IMR-90 (cell line): ENCODE measurements around the gene DZIP3. TPM values are rescaled to one million over a fixed set of nuclear protein-coding genes. Genes with fewer than 3 reads are reported as not detected.

Source experiments
- ATAC-seq: fragments of 200-7000 bp; cut with Tn5 transposase; 2 replicates; pipeline ENCODE4 v1.9.1; 2020; ENCODE audit warnings: low read depth, mild to moderate bottlenecking, moderate library complexity
- BruUV-seq: library from RNA; stranded (reverse); fragments of 400-500 nt; replicated peaks from 2 replicates; lab custom pipeline; 2021; lab: Mats Ljungman, UMichigan
- CTCF ChIA-PET: fragments of 300-600 bp; formaldehyde crosslinking; extraction: SDS; loops from one replicate; lab custom pipeline; 2021; ENCODE audit warnings: antibody characterized with exemption; lab: Yijun Ruan, JAX
- POLR2A ChIA-PET: fragments of 300-600 bp; sonication (Branson Sonifier 250); formaldehyde crosslinking; loops from one replicate; lab custom pipeline; 2022; ENCODE audit warnings: antibody characterized with exemption; ENCODE audit not compliant: unreplicated experiment; lab: Charles Lee
- DNase-seq: peaks from one replicate; pipeline ENCODE4 v3.0.0; 2013
- H2AFZ ChIP-seq: replicated peaks from 2 replicates; pipeline ENCODE3; 2013; ENCODE audit warnings: low read length, mild to moderate bottlenecking; ENCODE audit not compliant: poor library complexity
- H2AK5ac ChIP-seq: 2 replicates; pipeline ENCODE4 v1.6.1; 2013; ENCODE audit warnings: low read depth, low read length, inconsistent platforms
- H2AK9ac ChIP-seq: replicated peaks from 2 replicates; pipeline ENCODE3; 2013; ENCODE audit warnings: mild to moderate bottlenecking, low read depth, low read length, moderate library complexity; ENCODE audit not compliant: poor library complexity
- H2BK120ac ChIP-seq: 2 replicates; pipeline ENCODE4 v1.6.1; 2013; ENCODE audit warnings: low read depth, low read length, inconsistent platforms
- H2BK15ac ChIP-seq: 3 replicates; pipeline ENCODE4 v1.6.1; 2013; ENCODE audit warnings: low read depth, low read length, inconsistent platforms
- H2BK20ac ChIP-seq: 2 replicates; pipeline ENCODE4 v1.6.1; 2013; ENCODE audit warnings: low read depth, mild to moderate bottlenecking, inconsistent platforms, low read length, moderate library complexity
- H2BK5ac ChIP-seq: 2 replicates; pipeline ENCODE4 v1.6.1; 2013; ENCODE audit warnings: mild to moderate bottlenecking, low read depth, low read length, inconsistent platforms; ENCODE audit not compliant: poor library complexity, severe bottlenecking
- H3K14ac ChIP-seq: replicated peaks from 2 replicates; pipeline ENCODE4 v1.6.1; 2013; ENCODE audit warnings: low read depth, low read length, inconsistent platforms
- H3K18ac ChIP-seq: 2 replicates; pipeline ENCODE4 v1.6.1; 2013; ENCODE audit warnings: low read depth, low read length, control low read depth
- H3K23ac ChIP-seq: 2 replicates; pipeline ENCODE4 v1.6.1; 2013; ENCODE audit warnings: low read depth, low read length, inconsistent platforms
- H3K27ac ChIP-seq: 2 replicates; pipeline ENCODE4 v1.5.1; 2013; ENCODE audit warnings: mild to moderate bottlenecking, control low read depth, low read length; ENCODE audit not compliant: insufficient read depth
- H3K27me3 ChIP-seq: 2 replicates; pipeline ENCODE4 v1.6.1; 2013; ENCODE audit warnings: low read length; ENCODE audit not compliant: control insufficient read depth, insufficient read depth
- H3K36me3 ChIP-seq: 2 replicates; pipeline ENCODE4 v1.6.1; 2013; ENCODE audit warnings: low read length, mixed read lengths; ENCODE audit not compliant: control insufficient read depth, insufficient read depth
- H3K4ac ChIP-seq: 2 replicates; pipeline ENCODE4 v1.6.1; 2013; ENCODE audit warnings: low read depth, low read length, inconsistent platforms
- H3K4me1 ChIP-seq: 2 replicates; pipeline ENCODE4 v1.6.1; 2013; ENCODE audit warnings: low read length, mixed read lengths; ENCODE audit not compliant: control insufficient read depth, insufficient read depth
- H3K4me2 ChIP-seq: 2 replicates; pipeline ENCODE4 v1.6.1; 2013; ENCODE audit warnings: low read depth, mild to moderate bottlenecking, control low read depth, low read length, moderate library complexity
- H3K4me3 ChIP-seq: 2 replicates; pipeline ENCODE4 v1.5.1; 2013; ENCODE audit warnings: low read depth, mild to moderate bottlenecking, control low read depth, low read length, moderate library complexity; ENCODE audit not compliant: insufficient read depth
- H3K56ac ChIP-seq: 2 replicates; pipeline ENCODE4 v1.6.1; 2013; ENCODE audit warnings: low read length, inconsistent platforms; ENCODE audit not compliant: insufficient read depth; ENCODE audit errors: extremely low read depth
- H3K79me1 ChIP-seq, 2 experiments: 2 replicates each; pipeline ENCODE4 v1.6.1; 2013; ENCODE audit warnings: low read length in 2 of 2, inconsistent platforms in 1 of 2, low read depth in 1 of 2
- H3K9ac ChIP-seq: 2 replicates; pipeline ENCODE4 v1.6.1; 2013; ENCODE audit warnings: low read depth, low read length, control low read depth
- H3K9me1 ChIP-seq: 2 replicates; pipeline ENCODE4 v1.6.1; 2013; ENCODE audit warnings: low read length, inconsistent platforms; ENCODE audit not compliant: insufficient read depth
- H3K9me3 ChIP-seq: 2 replicates; pipeline ENCODE4 v1.6.1; 2013; ENCODE audit warnings: low read length; ENCODE audit not compliant: control insufficient read depth, insufficient read depth
- H4K20me1 ChIP-seq: 2 replicates; pipeline ENCODE4 v1.6.1; 2013; ENCODE audit warnings: low read length, inconsistent platforms; ENCODE audit not compliant: insufficient read depth
- H4K5ac ChIP-seq: 2 replicates; pipeline ENCODE4 v1.6.1; 2013; ENCODE audit warnings: mild to moderate bottlenecking, low read depth, low read length, control low read depth
- H4K8ac ChIP-seq, 2 experiments: 2 replicates each; pipeline ENCODE4 v1.6.1; 2013; ENCODE audit warnings: low read depth in 2 of 2, low read length in 2 of 2, control low read depth in 1 of 2, inconsistent platforms in 1 of 2
- H4K91ac ChIP-seq: 2 replicates; pipeline ENCODE4 v1.6.1; 2013; ENCODE audit warnings: low read depth, low read length, inconsistent platforms; ENCODE audit not compliant: insufficient read depth
- BHLHE40 ChIP-seq: fragments of 150-350 bp; IDR thresholded peaks from 2 replicates; pipeline ENCODE4 v1.6.1; 2016; ENCODE audit warnings: mild to moderate bottlenecking, low read depth, low read length
- MAFK ChIP-seq: IDR thresholded peaks from 2 replicates; pipeline ENCODE4 v1.6.1; 2012; ENCODE audit warnings: low read depth, low read length, improper control_type of control experiment
- MAZ ChIP-seq: IDR thresholded peaks from 2 replicates; pipeline ENCODE4 v1.6.1; 2012; ENCODE audit warnings: low read depth, mild to moderate bottlenecking, low read length, improper control_type of control experiment, moderate library complexity, borderline replicate concordance
- NFE2L2 ChIP-seq: fragments of 150-350 bp; IDR thresholded peaks from 2 replicates; pipeline ENCODE4 v1.6.1; 2016; ENCODE audit warnings: low read depth, mild to moderate bottlenecking, low read length
- WGBS, 2 experiments: methylation state at CpG; one replicate each; pipeline versions ENCODE4 v1.1.5 to v1.1.7; 2013; ENCODE audit warnings: missing lambda C conversion rate in 2 of 2; ENCODE audit not compliant: insufficient read length in 1 of 2; ENCODE audit errors: extremely low coverage in 2 of 2; 5-methylcytosine and 5-hydroxymethylcytosine counted together
- dilution Hi-C: fragments of 300-500 bp; cut with HindIII; formaldehyde crosslinking; loops from one replicate; pipeline ENCODE4 v1.14.3; 2018; ENCODE audit warnings: low sequenced_read_pairs; ENCODE audit not compliant: unreplicated experiment
- in situ Hi-C: fragments of 300-500 bp; cut with MboI; formaldehyde crosslinking; loops from 3 replicates; pipeline ENCODE4 v1.14.3; 2019; ENCODE audit warnings: low sequenced_read_pairs, inconsistent platforms, mixed read lengths
- intact Hi-C: fragments of 100-400 bp; cut with micrococcal nuclease; formaldehyde crosslinking; loops from 2 replicates; pipeline ENCODE4 v1.10.0; 2022
- polyA plus RNA-seq, 3 experiments: library from polyadenylated mRNA; depleted of rRNA; stranded (reverse); fragments of >200 nt; gene quantifications; 2 replicates each; pipeline ENCODE4 v1.2.3, GENCODE V29; 2012; ENCODE audit warnings: low replicate concordance in 1 of 3
- total RNA-seq: library from RNA; depleted of rRNA; stranded (reverse); fragments of >200 nt; gene quantifications from 2 replicates; pipeline ENCODE4 v1.2.3, GENCODE V29; 2012

Gene DZIP3
- total and polyA plus RNA-seq, 2 of the 4 experiments (the other 2 are of a cell fraction), result 7.0 to 9.9 TPM

DNA sequence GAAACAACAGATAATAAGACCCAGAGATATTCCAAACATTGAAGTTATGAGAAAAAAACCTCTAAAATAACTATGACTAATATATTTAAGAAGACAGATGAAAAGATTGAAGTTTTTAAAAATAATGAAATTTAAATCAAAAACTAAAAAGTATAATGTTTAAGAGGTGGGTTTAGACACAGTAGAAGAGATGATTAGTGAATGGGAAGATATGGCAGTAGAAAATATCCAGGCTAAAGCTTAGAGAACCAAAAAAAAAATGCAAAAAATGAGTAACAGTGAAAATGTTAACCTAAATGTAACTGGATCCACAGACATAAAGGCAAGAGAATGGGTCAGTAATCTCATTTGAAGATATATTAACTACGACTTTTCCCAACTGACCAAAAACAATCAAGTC, 115.5 kb downstream of the DZIP3 start:
- peaks cover 2% of the 10 kb centered on the region; the same call in 1 of the 2 replicates for H3K9me3 ChIP-seq
- ATAC-seq, result no peak
- H3K56ac ChIP-seq, result no peak overlapping the region
- H2BK20ac ChIP-seq, result no peak overlapping the region
- no peaks in the 10 kb centered on the region for H3K27me3 ChIP-seq
- no peak for DNase-seq
- H3K36me3 ChIP-seq, result no peaks in the 10 kb centered on the region
- H4K8ac ChIP-seq, result no peak overlapping the region
- no peak overlapping the region for H3K4ac ChIP-seq
- no peak overlapping the region for H4K91ac ChIP-seq
- intact Hi-C loops (no loop called here), in situ Hi-C loops (no loop called here), dilution Hi-C loops (no loop called here)
- no peak overlapping the region for H3K4me3 ChIP-seq
- H2BK120ac ChIP-seq, result no peak overlapping the region
- no peaks in the 10 kb centered on the region for H3K9me1 ChIP-seq
- no peak overlapping the region for H3K14ac ChIP-seq
- H2BK15ac ChIP-seq, result no peak overlapping the region
- H3K4me2 ChIP-seq, result no peak overlapping the region
- ChIA-PET POLR2A (no interaction called here), CTCF (no interaction called here)
- H4K20me1 ChIP-seq, result no peaks in the 10 kb centered on the region
- no peak overlapping the region for H3K23ac ChIP-seq
- H3K9ac ChIP-seq, result no peak overlapping the region
- H3K27ac ChIP-seq, result no peak overlapping the region
- no peaks in the 10 kb centered on the region for H3K79me1 ChIP-seq
- H2AK5ac ChIP-seq, result no peak overlapping the region
- TF ChIP-seq BHLHE40, result no peak
- no peak for TF ChIP-seq NFE2L2
- TF ChIP-seq MAZ, result no peak
- no peak for TF ChIP-seq MAFK
- H3K4me1 ChIP-seq, result no peaks in the 10 kb centered on the region
- H2BK5ac ChIP-seq, result no peak overlapping the region
- H2AK9ac ChIP-seq, result no peak overlapping the region
- H3K18ac ChIP-seq, result no peak overlapping the region
- no CpG with 5 or more reads among the region's 1 CpG for WGBS, 2 experiments
- no peak overlapping the region for H4K5ac ChIP-seq
- no peak overlapping the region for H2AFZ ChIP-seq
- BruUV-seq, result no TSS peak
